Panc1 (cell line): Measurements from ENCODE around the gene NAA16. TPM values are rescaled to one million over a fixed set of nuclear protein-coding genes. Genes with fewer than 3 reads are reported as not detected.

Experiments
- ATAC-seq: fragments of 200-7000 bp; cut with Tn5 transposase; 2 replicates; pipeline ENCODE4 v1.9.1; 2020; ENCODE audit warnings: mild to moderate bottlenecking, moderate library complexity
- BruUV-seq: library from RNA; stranded (reverse); fragments of 400-500 nt; replicated peaks from 2 replicates; lab custom pipeline; 2021; lab: Mats Ljungman, UMichigan
- CTCF ChIA-PET: fragments of 300-600 bp; sonication (Branson Sonifier 250); formaldehyde crosslinking; loops from one replicate; lab custom pipeline; 2022; ENCODE audit warnings: antibody characterized with exemption; lab: Charles Lee
- POLR2A ChIA-PET: fragments of 300-600 bp; sonication (Branson Sonifier 250); formaldehyde crosslinking; loops from one replicate; lab custom pipeline; 2022; ENCODE audit warnings: antibody characterized with exemption; lab: Charles Lee
- DNase-seq: peaks from one replicate; pipeline ENCODE4 v3.0.0-alpha.2; 2010; ENCODE audit warnings: low read depth, low spot score
- H3K27ac ChIP-seq: 2 replicates; pipeline ENCODE4 v1.5.1; 2011; ENCODE audit warnings: mild to moderate bottlenecking, low read length, inconsistent platforms
- H3K27me3 ChIP-seq: fragments of 200-500 bp; sonication (Bioruptor generic); 2 replicates; pipeline ENCODE4 v1.6.0; 2014; ENCODE audit warnings: low read length, inconsistent platforms; ENCODE audit not compliant: control insufficient read depth, insufficient read depth
- H3K36me3 ChIP-seq: fragments of 200-500 bp; sonication (Bioruptor generic); 2 replicates; pipeline ENCODE4 v1.5.1; 2014; ENCODE audit warnings: inconsistent platforms, mild to moderate bottlenecking, low read length, moderate library complexity; ENCODE audit not compliant: control insufficient read depth, insufficient read depth
- H3K4me1 ChIP-seq: 2 replicates; pipeline ENCODE4 v1.5.1; 2011; ENCODE audit warnings: inconsistent platforms, mild to moderate bottlenecking, low read length, moderate library complexity; ENCODE audit not compliant: control insufficient read depth, insufficient read depth
- H3K4me3 ChIP-seq, 2 experiments: 2 replicates each; pipeline ENCODE4 v1.5.1; 2011 to 2012; ENCODE audit warnings: low read depth in 2 of 2, low read length in 2 of 2, mild to moderate bottlenecking in 2 of 2, inconsistent platforms in 1 of 2, moderate library complexity in 1 of 2
- H3K9me3 ChIP-seq: fragments of 200-500 bp; sonication (Bioruptor generic); 2 replicates; pipeline ENCODE4 v1.5.1; 2014; ENCODE audit warnings: low read depth, mild to moderate bottlenecking, inconsistent platforms, low read length, moderate library complexity; ENCODE audit not compliant: control insufficient read depth, insufficient read depth
- CTCF ChIP-seq: fragments of 450-650 bp; IDR thresholded peaks from 2 replicates; pipeline ENCODE4 v1.5.1; 2017; ENCODE audit warnings: mild to moderate bottlenecking
- POLR2AphosphoS5 ChIP-seq: IDR thresholded peaks from 2 replicates; pipeline ENCODE4 v1.6.1; 2012; ENCODE audit warnings: mild to moderate bottlenecking, low read depth, low read length, moderate library complexity
- REST ChIP-seq, 2 experiments: IDR thresholded peaks; 2 replicates each; pipeline ENCODE4 v1.6.1; 2011 to 2012; ENCODE audit warnings: low read depth in 2 of 2, control low read depth in 1 of 2, low read length in 1 of 2, mild to moderate bottlenecking in 1 of 2, moderate library complexity in 1 of 2; ENCODE audit not compliant: insufficient read depth in 1 of 2
- SIN3A ChIP-seq: IDR thresholded peaks from 2 replicates; pipeline ENCODE4 v1.6.1; 2012; ENCODE audit warnings: low read depth, mild to moderate bottlenecking, low read length, moderate library complexity, borderline replicate concordance; ENCODE audit not compliant: insufficient read depth
- TCF7L2 ChIP-seq: IDR thresholded peaks from 2 replicates; pipeline ENCODE4 v1.6.1; 2011; ENCODE audit warnings: mild to moderate bottlenecking, low read depth, low read length, inconsistent platforms
- in situ Hi-C: cut with HindIII; loops from 2 replicates; pipeline ENCODE4 v1.10.0; 2016; ENCODE audit warnings: low sequenced_read_pairs, low pct_unique_long_range_greater_than_20kb
- intact Hi-C: fragments of 100-400 bp; cut with micrococcal nuclease; formaldehyde crosslinking; loops from one replicate; pipeline ENCODE4 v1.10.0; 2022; ENCODE audit not compliant: unreplicated experiment
- total RNA-seq: library from RNA; stranded (reverse); gene quantifications from one replicate; pipeline ENCODE4 v1.2.1, GENCODE V29; 2021; ENCODE audit not compliant: unreplicated experiment

NAA16 gene
- total RNA-seq, 1 experiment from 2014 or later: 24.2 TPM

GRCh38 chr13:41365631-41366030, 54.6 kb downstream of the NAA16 start:
- TF ChIP-seq SIN3A (no peak), POLR2AphosphoS5 (no peak), TCF7L2 (no peak), CTCF (no peak), REST (IDR thresholded peaks at IDR 0.05; ENCODE audit: insufficient read depth in 1 of 2, low read depth in 2 of 2, low read length in 1 of 2) (no peak)
- Histone ChIP-seq H3K27ac (no peak overlapping the region), H3K4me3 (no peak overlapping the region), H3K9me3 (no peaks in the 10 kb centered on the region), H3K36me3 (peaks cover 28% of the 10 kb centered on the region), H3K27me3 (no peaks in the 10 kb centered on the region), H3K4me1 (no peaks in the 10 kb centered on the region)
- CTCF ChIA-PET: no interaction called here
- POLR2A ChIA-PET: no interaction called here
- intact Hi-C loops: no loop called here
- in situ Hi-C loops: no loop called here
- no peak for ATAC-seq
- DNase-seq: no peak
- no TSS peak for BruUV-seq

GRCh38 chr13:41370736-41371135, 59.7 kb downstream of the NAA16 start:
- no TSS peak for BruUV-seq
- Histone ChIP-seq H3K4me3 (no peak overlapping the region), H3K27me3 (no peaks in the 10 kb centered on the region), H3K4me1 (no peaks in the 10 kb centered on the region), H3K36me3 (peaks cover 19% of the 10 kb centered on the region), H3K9me3 (no peaks in the 10 kb centered on the region), H3K27ac (no peak overlapping the region)
- ChIA-PET CTCF (no interaction called here), POLR2A (no interaction called here)
- TF ChIP-seq POLR2AphosphoS5 (no peak), CTCF (no peak), REST (IDR thresholded peaks at IDR 0.05; ENCODE audit: insufficient read depth in 1 of 2, low read depth in 2 of 2, low read length in 1 of 2) (no peak), SIN3A (no peak), TCF7L2 (no peak)
- intact Hi-C loops (no loop called here), in situ Hi-C loops (no loop called here)
- ATAC-seq (no peak), DNase-seq (no peak)
